Activated T-cell treated with anti-CD3 and anti-CD28 coated beads, Interleukin-2, amount 50 U/mL, for 4 hours (primary cell): ENCODE measurements around the gene ERG. TPM values are rescaled to one million over a fixed set of nuclear protein-coding genes. Genes with fewer than 3 reads are reported as not detected.

Source experiments
- ATAC-seq, 2 donors: fragments of 200-7000 bp; cut with Tn5 transposase; one replicate each; pipeline ENCODE4 v1.10.0; 2021
- DNase-seq: peaks from one replicate; pipeline ENCODE4 v3.0.0-alpha.2; 2020
- H3K27me3 Mint-ChIP-seq: one replicate; pipeline ENCODE4 v1.8.0; 2021; ENCODE audit warnings: low read depth, mixed read lengths
- H3K36me3 Mint-ChIP-seq: one replicate; pipeline ENCODE4 v1.8.0; 2022; ENCODE audit warnings: mixed read lengths; ENCODE audit not compliant: insufficient read depth
- H3K4me1 Mint-ChIP-seq: one replicate; pipeline ENCODE4 v1.8.0; 2021; ENCODE audit warnings: low read depth, mixed read lengths
- H3K4me3 Mint-ChIP-seq: one replicate; pipeline ENCODE4 v1.8.0; 2021; ENCODE audit warnings: mild to moderate bottlenecking, moderate library complexity, mixed read lengths
- H3K9me3 Mint-ChIP-seq: one replicate; pipeline ENCODE4 v1.8.0; 2021; ENCODE audit warnings: mixed read lengths
- total RNA-seq, 3 donors: library from RNA; stranded (reverse); gene quantifications; one replicate each; pipeline ENCODE4 v1.2.1, GENCODE V29; 2021

ERG gene
- total RNA-seq, 3 donors from 2014 or later = 0.18 TPM; not detected in 2

GRCh38 chr21:38352536-38353219 lies 145.6 kb downstream of the ERG start:
- peak; percentile 27 for DNase-seq
- Mint-ChIP-seq H3K4me1 (peaks cover 18% of the 10 kb centered on the region), H3K4me3 (no peak overlapping the region), H3K36me3 (no peaks in the 10 kb centered on the region), H3K27me3 (peaks cover 6% of the 10 kb centered on the region), H3K9me3 (no peaks in the 10 kb centered on the region)
- ATAC-seq = no peak

GRCh38 chr21:38351961-38352521 lies 146.2 kb downstream of the ERG start:
- H3K4me3 Mint-ChIP-seq = peak overlapping the region; percentile 10
- DNase-seq = no peak
- H3K9me3 Mint-ChIP-seq = no peaks in the 10 kb centered on the region

GRCh38 chr21:38351176-38351959 lies 146.9 kb downstream of the ERG start:
- H3K36me3 Mint-ChIP-seq = no peaks in the 10 kb centered on the region
- H3K27me3 Mint-ChIP-seq = peaks cover 6% of the 10 kb centered on the region
- ATAC-seq (no peak), DNase-seq (no peak)
- no peaks in the 10 kb centered on the region for H3K9me3 Mint-ChIP-seq
- H3K4me3 Mint-ChIP-seq = no peak overlapping the region
- H3K4me1 Mint-ChIP-seq = peaks cover 18% of the 10 kb centered on the region

More at GRCh38 chr21:38351961-38352521, 146.2 kb downstream of the ERG start:
- peaks cover 6% of the 10 kb centered on the region for H3K27me3 Mint-ChIP-seq
- no peaks in the 10 kb centered on the region for H3K36me3 Mint-ChIP-seq
- ATAC-seq = no peak
- peaks cover 18% of the 10 kb centered on the region for H3K4me1 Mint-ChIP-seq

GRCh38 chr21:38350684-38351083 lies 147.6 kb downstream of the ERG start:
- DNase-seq = no peak
- Mint-ChIP-seq H3K4me1 (peaks cover 18% of the 10 kb centered on the region), H3K27me3 (peaks cover 6% of the 10 kb centered on the region), H3K9me3 (no peaks in the 10 kb centered on the region), H3K4me3 (no peak overlapping the region), H3K36me3 (no peaks in the 10 kb centered on the region)
- no peak for ATAC-seq

- peaks cover 18% of the 10 kb centered on the region for H3K4me1 Mint-ChIP-seq
- H3K4me3 Mint-ChIP-seq = no peak overlapping the region
- DNase-seq (no peak), ATAC-seq (no peak)
- no peaks in the 10 kb centered on the region for H3K36me3 Mint-ChIP-seq
- no peaks in the 10 kb centered on the region for H3K9me3 Mint-ChIP-seq
- peaks cover 2% of the 10 kb centered on the region for H3K27me3 Mint-ChIP-seq
These were observed 148.3 kb downstream of the ERG start for GRCh38 chr21:38349977-38350376.

GRCh38 chr21:38349111-38349746 lies 149.0 kb downstream of the ERG start:
- peaks cover 1% of the 10 kb centered on the region for H3K27me3 Mint-ChIP-seq
- H3K9me3 Mint-ChIP-seq = no peaks in the 10 kb centered on the region
- H3K4me1 Mint-ChIP-seq = peaks cover 18% of the 10 kb centered on the region
- no peak overlapping the region for H3K4me3 Mint-ChIP-seq
- no peaks in the 10 kb centered on the region for H3K36me3 Mint-ChIP-seq
- peak; percentile 54 to 60 for ATAC-seq
- DNase-seq = no peak

GRCh38 chr21:38346286-38346685 lies 152.0 kb downstream of the ERG start:
- DNase-seq (no peak), ATAC-seq (no peak)
- peaks cover 10% of the 10 kb centered on the region for H3K4me1 Mint-ChIP-seq
- no peak overlapping the region for H3K4me3 Mint-ChIP-seq
- H3K27me3 Mint-ChIP-seq = peaks cover 1% of the 10 kb centered on the region
- no peaks in the 10 kb centered on the region for H3K36me3 Mint-ChIP-seq
- no peaks in the 10 kb centered on the region for H3K9me3 Mint-ChIP-seq

- Mint-ChIP-seq H3K4me3 (no peak overlapping the region), H3K4me1 (peaks cover 2% of the 10 kb centered on the region), H3K9me3 (no peaks in the 10 kb centered on the region), H3K27me3 (no peaks in the 10 kb centered on the region), H3K36me3 (no peaks in the 10 kb centered on the region)
- DNase-seq = no peak
- no peak for ATAC-seq
These were observed 154.6 kb downstream of the ERG start for GRCh38 chr21:38343691-38344090.

- Mint-ChIP-seq H3K36me3 (no peaks in the 10 kb centered on the region), H3K9me3 (no peaks in the 10 kb centered on the region), H3K4me3 (no peak overlapping the region), H3K27me3 (no peaks in the 10 kb centered on the region), H3K4me1 (no peaks in the 10 kb centered on the region)
- DNase-seq (no peak), ATAC-seq (no peak)
These were observed 155.5 kb downstream of the ERG start for GRCh38 chr21:38342739-38343138.

GRCh38 chr21:38341546-38342012 lies 156.7 kb downstream of the ERG start:
- Mint-ChIP-seq H3K4me3 (no peak overlapping the region), H3K36me3 (no peaks in the 10 kb centered on the region), H3K9me3 (no peaks in the 10 kb centered on the region), H3K4me1 (no peaks in the 10 kb centered on the region), H3K27me3 (no peaks in the 10 kb centered on the region)
- ATAC-seq (no peak), DNase-seq (no peak)

- no peaks in the 10 kb centered on the region for H3K4me1 Mint-ChIP-seq
- no peaks in the 10 kb centered on the region for H3K9me3 Mint-ChIP-seq
- no peaks in the 10 kb centered on the region for H3K27me3 Mint-ChIP-seq
- no peak for ATAC-seq
- H3K4me3 Mint-ChIP-seq = no peak overlapping the region
- H3K36me3 Mint-ChIP-seq = no peaks in the 10 kb centered on the region
- DNase-seq = no peak
These were observed 158.1 kb downstream of the ERG start for GRCh38 chr21:38340131-38340530.

GRCh38 chr21:38337793-38338192 lies 160.5 kb downstream of the ERG start:
- no peaks in the 10 kb centered on the region for H3K36me3 Mint-ChIP-seq
- H3K4me1 Mint-ChIP-seq = no peaks in the 10 kb centered on the region
- no peak overlapping the region for H3K4me3 Mint-ChIP-seq
- no peaks in the 10 kb centered on the region for H3K9me3 Mint-ChIP-seq
- no peaks in the 10 kb centered on the region for H3K27me3 Mint-ChIP-seq
- no peak for ATAC-seq
- DNase-seq = no peak

- no peak for DNase-seq
- H3K4me3 Mint-ChIP-seq = no peak overlapping the region
- no peaks in the 10 kb centered on the region for H3K27me3 Mint-ChIP-seq
- no peak for ATAC-seq
- H3K4me1 Mint-ChIP-seq = no peaks in the 10 kb centered on the region
- H3K36me3 Mint-ChIP-seq = no peaks in the 10 kb centered on the region
- H3K9me3 Mint-ChIP-seq = no peaks in the 10 kb centered on the region
These were observed 163.4 kb downstream of the ERG start for GRCh38 chr21:38334866-38335265.
